GM18505 (cell line): ENCODE measurements around the gene HIGD1A.

Source experiments
- ATAC-seq: cut with Tn5 transposase; IDR thresholded peaks from one replicate; pipeline ENCODE4 v1.9.1; 2021; ENCODE audit not compliant: unreplicated experiment
- POLR2A ChIP-seq: IDR thresholded peaks from 4 replicates; pipeline ENCODE4 v1.6.1; 2011; ENCODE audit warnings: borderline replicate concordance; ENCODE audit not compliant: insufficient read depth, insufficient read length; ENCODE audit errors: extremely low read depth

The HIGD1A gene

DNA sequence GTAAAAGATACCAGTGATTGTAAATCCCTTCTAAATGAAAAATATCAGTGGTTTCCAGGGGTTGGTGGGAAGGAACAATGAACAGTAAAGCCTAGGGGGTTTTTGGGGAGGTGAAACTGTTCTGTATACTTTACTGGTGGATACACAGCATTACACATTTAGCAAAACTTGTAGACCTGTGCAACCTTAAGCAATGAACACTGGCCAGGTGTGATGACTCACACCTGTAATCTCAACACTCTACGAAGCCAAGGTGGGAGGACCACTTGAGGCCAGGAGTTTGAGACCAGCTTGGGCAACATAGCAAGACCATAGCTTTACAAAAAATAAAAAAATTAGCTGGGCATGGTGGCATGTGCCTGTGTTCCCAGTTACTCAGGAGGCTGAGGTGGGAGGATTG is 33.0 kb downstream of the HIGD1A start:
- TF ChIP-seq POLR2A = no peak
- no peak for ATAC-seq

GRCh38 chr3:42769477-42770131 is 34.7 kb downstream of the HIGD1A start:
- TF ChIP-seq POLR2A = no peak
- no peak for ATAC-seq

DNA sequence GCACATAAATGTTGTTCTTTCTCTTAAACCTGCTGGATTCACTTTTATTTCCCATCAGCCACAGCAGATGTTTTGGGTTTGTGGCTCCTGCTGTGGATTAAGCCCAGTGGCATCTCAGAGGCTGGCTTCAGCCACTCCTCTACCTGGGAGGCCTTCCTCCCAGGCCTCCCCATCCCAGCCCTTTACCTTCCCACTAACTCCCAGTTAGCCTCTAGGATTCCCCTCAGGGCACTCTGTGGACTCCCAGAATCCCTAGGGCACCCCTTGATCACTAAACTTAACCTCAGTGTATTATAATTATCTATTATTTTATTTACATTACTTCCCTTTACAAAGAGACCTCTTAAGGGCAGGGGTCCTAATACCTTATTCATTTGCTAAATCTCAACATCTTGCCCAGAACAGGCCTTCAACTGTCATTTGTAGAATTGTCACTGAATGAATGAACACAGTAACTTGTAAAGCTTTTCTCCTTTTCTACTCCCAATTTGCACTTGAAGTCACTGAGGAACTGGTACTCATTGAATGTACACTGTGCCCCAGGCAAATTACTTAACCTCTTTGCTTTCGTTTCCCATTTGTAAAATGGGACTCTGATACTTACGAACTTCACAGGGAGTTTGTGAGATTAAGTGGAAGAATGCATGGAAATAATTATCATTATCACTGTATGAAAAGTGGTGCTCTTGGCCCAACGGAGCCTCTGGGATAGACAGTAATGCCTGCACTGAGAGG is 39.6 kb downstream of the HIGD1A start:
- no peak for TF ChIP-seq POLR2A
- no peak for ATAC-seq

- TF ChIP-seq POLR2A = no peak
- ATAC-seq = no peak
Observed at GRCh38 chr3:42764115-42764514, 40.2 kb downstream of the HIGD1A start.

- no peak for ATAC-seq
- no peak for TF ChIP-seq POLR2A
Observed at GRCh38 chr3:42763021-42763420, 41.3 kb downstream of the HIGD1A start.

DNA sequence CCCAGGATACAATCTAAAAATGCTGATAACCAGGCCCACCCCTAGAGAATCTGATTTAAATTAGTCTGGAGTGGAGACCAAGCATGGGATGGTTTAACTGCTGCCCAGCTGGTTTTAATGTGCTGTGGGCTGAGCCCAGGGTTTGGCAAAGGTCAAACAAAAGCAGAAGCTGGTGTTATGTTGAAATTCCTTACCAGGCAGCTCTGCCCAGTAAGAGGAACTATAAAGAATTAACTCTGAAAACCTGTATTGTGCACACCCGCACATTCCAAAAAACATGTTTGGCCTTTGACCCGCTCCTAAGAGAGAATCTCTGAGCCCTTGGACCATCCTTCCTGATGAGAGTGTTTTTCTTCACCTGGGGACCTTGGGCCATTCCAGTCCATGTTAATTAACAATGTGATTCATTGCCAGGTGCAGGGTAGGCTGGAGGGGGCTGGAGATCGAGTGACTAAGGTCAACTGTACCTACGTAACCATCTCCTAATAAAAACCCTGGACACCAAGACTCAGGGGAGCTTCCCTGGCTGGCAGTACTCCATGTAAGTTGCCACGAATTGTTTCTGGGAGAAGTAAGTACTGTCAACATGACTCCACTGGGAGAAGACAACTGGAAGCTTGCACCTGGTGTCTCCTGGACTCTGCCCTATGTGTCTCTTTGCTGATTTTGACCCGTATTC is 42.1 kb downstream of the HIGD1A start:
- no peak for TF ChIP-seq POLR2A
- ATAC-seq = no peak

GRCh38 chr3:42758126-42758525 is 46.2 kb downstream of the HIGD1A start:
- TF ChIP-seq POLR2A = no peak
- ATAC-seq = no peak

DNA sequence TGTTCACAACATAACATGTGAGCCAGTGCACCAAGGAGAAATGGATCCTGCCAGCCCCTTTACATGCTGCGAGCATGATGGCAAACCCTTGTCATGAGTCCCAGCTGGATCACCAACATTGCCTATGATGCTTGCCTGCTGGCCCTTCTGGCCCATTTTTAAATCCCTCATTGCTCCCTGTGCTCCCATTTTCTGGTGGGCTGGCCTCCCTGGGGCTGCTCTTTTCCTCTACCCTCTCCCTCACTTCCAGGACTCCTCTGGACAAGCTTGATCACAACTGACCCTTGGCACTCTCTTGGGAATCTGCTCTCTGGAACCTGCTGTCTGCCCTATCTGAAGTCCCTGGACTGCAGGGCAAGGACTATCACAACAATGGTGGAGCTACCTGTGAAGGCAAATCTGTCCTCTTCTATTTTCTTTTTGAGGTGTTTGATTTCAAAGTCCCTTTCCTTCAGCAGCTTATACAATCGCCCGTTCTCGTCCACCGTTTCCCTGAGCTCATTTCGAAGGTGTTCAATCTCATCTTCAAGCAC is 47.5 kb downstream of the HIGD1A start:
- TF ChIP-seq POLR2A = no peak
- no peak for ATAC-seq

- no peak for TF ChIP-seq POLR2A
- ATAC-seq = no peak
Observed at GRCh38 chr3:42755681-42756578, 48.4 kb downstream of the HIGD1A start.

DNA sequence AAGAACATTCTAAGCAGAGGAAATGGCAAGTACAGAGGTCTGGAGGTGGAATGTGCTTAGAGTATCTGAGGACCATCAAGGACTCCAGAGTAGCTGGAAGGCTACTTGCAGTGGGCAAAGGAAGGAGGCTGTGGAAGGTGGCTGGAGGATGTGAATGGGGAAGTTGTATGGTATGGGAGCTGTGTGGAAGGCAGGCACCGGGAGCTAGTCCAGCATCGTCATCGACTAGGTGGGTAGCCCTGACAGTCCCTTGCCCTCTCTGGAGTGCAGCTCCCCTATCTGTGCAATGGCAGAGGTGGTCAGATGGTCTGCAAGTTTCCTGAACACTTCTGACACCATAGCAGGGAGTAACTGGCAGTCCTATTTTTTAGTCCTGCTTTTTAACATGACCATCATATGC is 50.5 kb downstream of the HIGD1A start:
- ATAC-seq = no peak
- TF ChIP-seq POLR2A = no peak

GRCh38 chr3:42752961-42753360 is 51.3 kb downstream of the HIGD1A start:
- no peak for ATAC-seq
- no peak for TF ChIP-seq POLR2A

- no peak for TF ChIP-seq POLR2A
- no peak for ATAC-seq
Observed at GRCh38 chr3:42752441-42752840, 51.8 kb downstream of the HIGD1A start.

DNA sequence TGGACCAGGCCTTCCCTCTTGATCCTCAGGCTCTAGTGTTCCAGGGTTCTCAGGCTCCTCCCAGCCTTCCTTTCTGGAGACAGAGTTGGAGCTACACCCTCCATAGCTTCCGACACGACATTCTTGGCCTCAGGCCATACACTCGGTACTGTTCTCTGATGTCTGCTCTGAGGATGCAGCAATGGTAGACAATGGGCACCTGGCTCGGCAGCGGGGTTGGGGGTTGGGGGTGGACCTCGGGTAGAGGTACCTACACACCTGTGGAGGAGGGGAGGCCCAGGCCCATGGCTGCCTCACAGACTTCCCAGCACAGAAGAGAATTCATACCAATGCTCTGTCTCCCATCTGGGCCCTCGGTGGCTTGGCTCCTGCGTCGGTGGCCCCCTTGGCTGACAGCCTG is 52.7 kb downstream of the HIGD1A start:
- TF ChIP-seq POLR2A = no peak
- no peak for ATAC-seq
